Measurements from ENCODE around the gene NRIP2.

Gene NRIP2

GRCh38 chr12:2842948-2843347 lies 8.1 kb upstream of the NRIP2 start:
- DNase-seq (ENCODE audit: insufficient read length, low spot score) (no peak), FAIRE-seq (no peak)
- TF ChIP-seq CTCF (IDR thresholded peaks at IDR 0.05; ENCODE audit: insufficient read depth, missing control alignments) = no peak

GRCh38 chr12:2841056-2841650 lies 6.3 kb upstream of the NRIP2 start:
- no peak for FAIRE-seq
- TF ChIP-seq CTCF (IDR thresholded peaks at IDR 0.05; ENCODE audit: insufficient read depth, missing control alignments) = no peak
- no peak for DNase-seq (ENCODE audit: insufficient read length, low spot score)

- TF ChIP-seq CTCF (IDR thresholded peaks at IDR 0.05; ENCODE audit: insufficient read depth, missing control alignments) = no peak
- no peak for DNase-seq (ENCODE audit: insufficient read length, low spot score)
- FAIRE-seq = no peak
Observed at GRCh38 chr12:2836574-2836973, 1.7 kb upstream of the NRIP2 start.

GRCh38 chr12:2835691-2836403 lies 1.0 kb upstream of the NRIP2 start:
- TF ChIP-seq CTCF (IDR thresholded peaks at IDR 0.05; ENCODE audit: insufficient read depth, missing control alignments) = no peak
- no peak for FAIRE-seq
- no peak for DNase-seq (ENCODE audit: insufficient read length, low spot score)

GRCh38 chr12:2833810-2834209 lies 1.0 kb downstream of the NRIP2 start:
- FAIRE-seq (no peak), DNase-seq (ENCODE audit: insufficient read length, low spot score) (no peak)
- no peak for TF ChIP-seq CTCF (IDR thresholded peaks at IDR 0.05; ENCODE audit: insufficient read depth, missing control alignments)

GRCh38 chr12:2833327-2833726 lies 1.5 kb downstream of the NRIP2 start:
- FAIRE-seq = no peak
- no peak for DNase-seq (ENCODE audit: insufficient read length, low spot score)
- TF ChIP-seq CTCF (IDR thresholded peaks at IDR 0.05; ENCODE audit: insufficient read depth, missing control alignments) = no peak

- no peak for TF ChIP-seq CTCF (IDR thresholded peaks at IDR 0.05; ENCODE audit: insufficient read depth, missing control alignments)
- no peak for DNase-seq (ENCODE audit: insufficient read length, low spot score)
- FAIRE-seq = no peak
Observed at GRCh38 chr12:2832550-2833127, 2.2 kb downstream of the NRIP2 start.

Data from D721Med (cell line).